Panc1 (cell line): ENCODE data around the gene UXS1. TPM values are rescaled to one million over a fixed set of nuclear protein-coding genes. Genes with fewer than 3 reads are reported as not detected.

Experiments
- ATAC-seq: fragments of 200-7000 bp; cut with Tn5 transposase; 2 replicates; pipeline ENCODE4 v1.9.1; 2020; ENCODE audit warnings: mild to moderate bottlenecking, moderate library complexity
- BruUV-seq: library from RNA; stranded (reverse); fragments of 400-500 nt; replicated peaks from 2 replicates; lab custom pipeline; 2021; lab: Mats Ljungman, UMichigan
- CTCF ChIA-PET: fragments of 300-600 bp; sonication (Branson Sonifier 250); formaldehyde crosslinking; loops from one replicate; lab custom pipeline; 2022; ENCODE audit warnings: antibody characterized with exemption; lab: Charles Lee
- POLR2A ChIA-PET: fragments of 300-600 bp; sonication (Branson Sonifier 250); formaldehyde crosslinking; loops from one replicate; lab custom pipeline; 2022; ENCODE audit warnings: antibody characterized with exemption; lab: Charles Lee
- DNase-seq: peaks from one replicate; pipeline ENCODE4 v3.0.0-alpha.2; 2010; ENCODE audit warnings: low read depth, low spot score
- H3K27ac ChIP-seq: 2 replicates; pipeline ENCODE4 v1.5.1; 2011; ENCODE audit warnings: mild to moderate bottlenecking, low read length, inconsistent platforms
- H3K27me3 ChIP-seq: fragments of 200-500 bp; sonication (Bioruptor generic); 2 replicates; pipeline ENCODE4 v1.6.0; 2014; ENCODE audit warnings: low read length, inconsistent platforms; ENCODE audit not compliant: control insufficient read depth, insufficient read depth
- H3K36me3 ChIP-seq: fragments of 200-500 bp; sonication (Bioruptor generic); 2 replicates; pipeline ENCODE4 v1.5.1; 2014; ENCODE audit warnings: inconsistent platforms, mild to moderate bottlenecking, low read length, moderate library complexity; ENCODE audit not compliant: control insufficient read depth, insufficient read depth
- H3K4me1 ChIP-seq: 2 replicates; pipeline ENCODE4 v1.5.1; 2011; ENCODE audit warnings: inconsistent platforms, mild to moderate bottlenecking, low read length, moderate library complexity; ENCODE audit not compliant: control insufficient read depth, insufficient read depth
- H3K4me3 ChIP-seq, 2 experiments: 2 replicates each; pipeline ENCODE4 v1.5.1; 2011 to 2012; ENCODE audit warnings: low read depth in 2 of 2, low read length in 2 of 2, mild to moderate bottlenecking in 2 of 2, inconsistent platforms in 1 of 2, moderate library complexity in 1 of 2
- H3K9me3 ChIP-seq: fragments of 200-500 bp; sonication (Bioruptor generic); 2 replicates; pipeline ENCODE4 v1.5.1; 2014; ENCODE audit warnings: low read depth, mild to moderate bottlenecking, inconsistent platforms, low read length, moderate library complexity; ENCODE audit not compliant: control insufficient read depth, insufficient read depth
- POLR2AphosphoS5 ChIP-seq: IDR thresholded peaks from 2 replicates; pipeline ENCODE4 v1.6.1; 2012; ENCODE audit warnings: mild to moderate bottlenecking, low read depth, low read length, moderate library complexity
- SIN3A ChIP-seq: IDR thresholded peaks from 2 replicates; pipeline ENCODE4 v1.6.1; 2012; ENCODE audit warnings: low read depth, mild to moderate bottlenecking, low read length, moderate library complexity, borderline replicate concordance; ENCODE audit not compliant: insufficient read depth
- TCF7L2 ChIP-seq: IDR thresholded peaks from 2 replicates; pipeline ENCODE4 v1.6.1; 2011; ENCODE audit warnings: mild to moderate bottlenecking, low read depth, low read length, inconsistent platforms
- in situ Hi-C: cut with HindIII; loops from 2 replicates; pipeline ENCODE4 v1.10.0; 2016; ENCODE audit warnings: low sequenced_read_pairs, low pct_unique_long_range_greater_than_20kb
- intact Hi-C: fragments of 100-400 bp; cut with micrococcal nuclease; formaldehyde crosslinking; loops from one replicate; pipeline ENCODE4 v1.10.0; 2022; ENCODE audit not compliant: unreplicated experiment
- total RNA-seq: library from RNA; stranded (reverse); gene quantifications from one replicate; pipeline ENCODE4 v1.2.1, GENCODE V29; 2021; ENCODE audit not compliant: unreplicated experiment
- TF ChIP-seq, protein P1 (sequence below), 2 experiments: IDR thresholded peaks; 2 replicates each; pipeline ENCODE4 v1.6.1; 2011 to 2012; ENCODE audit warnings: low read depth in 2 of 2, control low read depth in 1 of 2, low read length in 1 of 2, mild to moderate bottlenecking in 1 of 2, moderate library complexity in 1 of 2; ENCODE audit not compliant: insufficient read depth in 1 of 2
- TF ChIP-seq, protein P2 (sequence below): fragments of 450-650 bp; IDR thresholded peaks from 2 replicates; pipeline ENCODE4 v1.5.1; 2017; ENCODE audit warnings: mild to moderate bottlenecking

Gene UXS1
- total RNA-seq, 1 experiment from 2014 or later = 72.0 TPM

DNA sequence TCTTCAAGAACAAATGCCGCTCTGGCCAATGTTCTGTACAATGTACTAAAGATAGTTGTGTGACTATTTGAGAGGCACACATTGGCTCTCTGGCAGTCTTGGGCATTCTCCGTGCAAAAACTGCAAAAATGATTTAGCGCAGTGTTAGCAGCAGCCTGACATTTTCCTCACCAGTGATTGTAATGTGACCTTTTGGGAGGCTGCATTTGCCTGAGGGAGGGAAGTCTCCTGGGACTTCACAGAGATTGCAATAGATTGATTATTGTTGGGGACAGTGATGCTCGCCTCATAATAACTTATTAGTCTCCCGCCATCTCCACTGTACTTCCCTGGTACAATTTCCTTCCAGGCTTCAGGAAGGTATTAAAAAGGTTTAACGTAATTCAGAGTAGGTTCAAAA is 149.2 kb downstream of the UXS1 start:
- Histone ChIP-seq H3K27me3 (no peaks in the 10 kb centered on the region), H3K9me3 (no peaks in the 10 kb centered on the region), H3K4me1 (no peaks in the 10 kb centered on the region), H3K27ac (no peak overlapping the region), H3K4me3 (no peak overlapping the region), H3K36me3 (no peaks in the 10 kb centered on the region)
- BruUV-seq = no TSS peak
- ChIA-PET POLR2A (no interaction called here), CTCF (no interaction called here)
- TF ChIP-seq SIN3A = no peak
- TF ChIP-seq TCF7L2 = no peak
- TF ChIP-seq, protein P1, sequence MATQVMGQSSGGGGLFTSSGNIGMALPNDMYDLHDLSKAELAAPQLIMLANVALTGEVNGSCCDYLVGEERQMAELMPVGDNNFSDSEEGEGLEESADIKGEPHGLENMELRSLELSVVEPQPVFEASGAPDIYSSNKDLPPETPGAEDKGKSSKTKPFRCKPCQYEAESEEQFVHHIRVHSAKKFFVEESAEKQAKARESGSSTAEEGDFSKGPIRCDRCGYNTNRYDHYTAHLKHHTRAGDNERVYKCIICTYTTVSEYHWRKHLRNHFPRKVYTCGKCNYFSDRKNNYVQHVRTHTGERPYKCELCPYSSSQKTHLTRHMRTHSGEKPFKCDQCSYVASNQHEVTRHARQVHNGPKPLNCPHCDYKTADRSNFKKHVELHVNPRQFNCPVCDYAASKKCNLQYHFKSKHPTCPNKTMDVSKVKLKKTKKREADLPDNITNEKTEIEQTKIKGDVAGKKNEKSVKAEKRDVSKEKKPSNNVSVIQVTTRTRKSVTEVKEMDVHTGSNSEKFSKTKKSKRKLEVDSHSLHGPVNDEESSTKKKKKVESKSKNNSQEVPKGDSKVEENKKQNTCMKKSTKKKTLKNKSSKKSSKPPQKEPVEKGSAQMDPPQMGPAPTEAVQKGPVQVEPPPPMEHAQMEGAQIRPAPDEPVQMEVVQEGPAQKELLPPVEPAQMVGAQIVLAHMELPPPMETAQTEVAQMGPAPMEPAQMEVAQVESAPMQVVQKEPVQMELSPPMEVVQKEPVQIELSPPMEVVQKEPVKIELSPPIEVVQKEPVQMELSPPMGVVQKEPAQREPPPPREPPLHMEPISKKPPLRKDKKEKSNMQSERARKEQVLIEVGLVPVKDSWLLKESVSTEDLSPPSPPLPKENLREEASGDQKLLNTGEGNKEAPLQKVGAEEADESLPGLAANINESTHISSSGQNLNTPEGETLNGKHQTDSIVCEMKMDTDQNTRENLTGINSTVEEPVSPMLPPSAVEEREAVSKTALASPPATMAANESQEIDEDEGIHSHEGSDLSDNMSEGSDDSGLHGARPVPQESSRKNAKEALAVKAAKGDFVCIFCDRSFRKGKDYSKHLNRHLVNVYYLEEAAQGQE (IDR thresholded peaks at IDR 0.05; ENCODE audit: insufficient read depth in 1 of 2, low read depth in 2 of 2, low read length in 1 of 2) = no peak
- TF ChIP-seq POLR2AphosphoS5 = no peak
- intact Hi-C loops (no loop called here), in situ Hi-C loops (no loop called here)
- no peak for DNase-seq
- no peak for ATAC-seq

DNA sequence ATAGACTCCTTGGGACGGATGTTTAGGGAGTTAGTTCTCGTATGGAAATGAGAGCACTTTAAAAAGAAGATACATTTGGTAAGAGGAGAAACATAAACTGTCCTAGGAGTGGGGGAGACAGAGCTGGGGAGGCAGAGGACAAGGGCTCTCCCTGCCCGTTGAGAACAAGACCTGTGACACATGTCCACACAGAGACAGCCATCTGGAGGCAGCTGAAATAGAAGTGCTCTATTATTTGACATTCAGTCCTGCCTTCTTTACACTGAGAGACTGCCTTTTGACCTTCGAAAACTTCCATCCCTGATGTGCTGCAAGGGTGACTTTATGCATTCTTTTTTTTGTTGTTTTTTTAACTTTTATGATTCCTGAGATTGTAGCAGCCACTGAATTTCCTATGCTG is 150.1 kb downstream of the UXS1 start:
- H3K36me3 ChIP-seq = no peaks in the 10 kb centered on the region
- DNase-seq (no peak), ATAC-seq (no peak)
- in situ Hi-C loops = no loop called here
- TF ChIP-seq, protein P2, sequence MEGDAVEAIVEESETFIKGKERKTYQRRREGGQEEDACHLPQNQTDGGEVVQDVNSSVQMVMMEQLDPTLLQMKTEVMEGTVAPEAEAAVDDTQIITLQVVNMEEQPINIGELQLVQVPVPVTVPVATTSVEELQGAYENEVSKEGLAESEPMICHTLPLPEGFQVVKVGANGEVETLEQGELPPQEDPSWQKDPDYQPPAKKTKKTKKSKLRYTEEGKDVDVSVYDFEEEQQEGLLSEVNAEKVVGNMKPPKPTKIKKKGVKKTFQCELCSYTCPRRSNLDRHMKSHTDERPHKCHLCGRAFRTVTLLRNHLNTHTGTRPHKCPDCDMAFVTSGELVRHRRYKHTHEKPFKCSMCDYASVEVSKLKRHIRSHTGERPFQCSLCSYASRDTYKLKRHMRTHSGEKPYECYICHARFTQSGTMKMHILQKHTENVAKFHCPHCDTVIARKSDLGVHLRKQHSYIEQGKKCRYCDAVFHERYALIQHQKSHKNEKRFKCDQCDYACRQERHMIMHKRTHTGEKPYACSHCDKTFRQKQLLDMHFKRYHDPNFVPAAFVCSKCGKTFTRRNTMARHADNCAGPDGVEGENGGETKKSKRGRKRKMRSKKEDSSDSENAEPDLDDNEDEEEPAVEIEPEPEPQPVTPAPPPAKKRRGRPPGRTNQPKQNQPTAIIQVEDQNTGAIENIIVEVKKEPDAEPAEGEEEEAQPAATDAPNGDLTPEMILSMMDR = no peak
- CTCF ChIA-PET = no interaction called here
- intact Hi-C loops = no loop called here
- H3K4me1 ChIP-seq = no peaks in the 10 kb centered on the region
- no peaks in the 10 kb centered on the region for H3K27me3 ChIP-seq
- no peak overlapping the region for H3K27ac ChIP-seq
- no peaks in the 10 kb centered on the region for H3K9me3 ChIP-seq
- POLR2A ChIA-PET = no interaction called here
- no TSS peak for BruUV-seq
- no peak overlapping the region for H3K4me3 ChIP-seq
